NB4 (cell line): ENCODE measurements around the gene STX8.

Experiments used
- CTCF ChIP-seq: IDR thresholded peaks from one replicate; pipeline ENCODE4 v1.5.1; 2012; ENCODE audit warnings: low read depth, low read length
- POLR2A ChIP-seq: IDR thresholded peaks from 2 replicates; pipeline ENCODE4 v1.6.1; 2011; ENCODE audit warnings: mild to moderate bottlenecking; ENCODE audit not compliant: insufficient read length; ENCODE audit errors: extremely low read depth
- TF ChIP-seq, protein P1 (sequence below): IDR thresholded peaks from 2 replicates; pipeline ENCODE4 v1.6.1; 2011; ENCODE audit warnings: low read depth, low read length

DNA sequence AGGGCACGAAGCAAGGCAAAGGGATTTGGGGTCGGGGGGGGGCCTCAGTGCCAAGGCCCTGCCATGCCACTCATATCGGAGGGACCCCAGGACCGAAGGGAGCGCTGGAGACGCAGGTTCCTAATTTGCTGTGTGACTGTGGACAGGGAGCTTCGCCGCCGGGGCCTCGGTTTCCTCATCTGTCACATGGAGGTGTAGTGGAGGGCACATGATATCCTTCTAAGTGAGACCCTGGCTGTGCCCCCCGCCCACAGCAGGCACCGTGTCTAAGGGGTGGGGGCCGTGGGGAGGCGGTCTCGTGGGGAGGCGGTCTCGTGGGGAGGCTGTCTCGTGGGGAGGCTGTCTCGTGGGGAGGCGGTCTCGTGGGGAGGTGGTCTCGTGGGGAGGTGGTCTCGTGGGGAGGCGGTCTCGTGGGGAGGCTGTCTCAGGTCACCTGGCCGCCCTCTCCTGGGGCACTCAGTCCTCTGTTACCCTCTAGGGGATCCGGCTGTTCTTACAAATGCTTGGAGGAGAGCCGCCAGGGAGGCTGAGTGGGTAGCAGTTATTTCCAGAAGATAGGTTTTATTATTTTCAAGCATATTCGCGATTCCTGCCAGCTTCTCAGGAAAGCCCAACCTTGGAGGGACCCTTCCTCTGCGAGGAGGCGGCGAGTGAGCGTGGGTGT, 349.4 kb downstream of the STX8 start:
- no peak for TF ChIP-seq CTCF
- no peak for TF ChIP-seq POLR2A
- TF ChIP-seq, protein P1, sequence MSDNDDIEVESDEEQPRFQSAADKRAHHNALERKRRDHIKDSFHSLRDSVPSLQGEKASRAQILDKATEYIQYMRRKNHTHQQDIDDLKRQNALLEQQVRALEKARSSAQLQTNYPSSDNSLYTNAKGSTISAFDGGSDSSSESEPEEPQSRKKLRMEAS, result no peak
